Neural cell (in vitro differentiated cells): ENCODE measurements around the gene MACROD1. TPM values are rescaled to one million over a fixed set of nuclear protein-coding genes. Genes with fewer than 3 reads are reported as not detected.

Source experiments
- H2AFZ ChIP-seq: fragments of 200-600, 300-800 bp; sonication (generic), shearing (Covaris generic); 2 replicates; pipeline ENCODE4 v1.6.0; 2014; ENCODE audit warnings: low read depth, mild to moderate bottlenecking, antibody characterized with exemption, low read length, moderate library complexity
- H3F3A ChIP-seq: fragments of 200-600 bp; shearing (Covaris generic); 2 replicates; pipeline ENCODE4 v1.6.1; 2016; ENCODE audit warnings: mild to moderate bottlenecking, moderate library complexity, mixed read lengths, antibody characterized with exemption, low read length; ENCODE audit not compliant: insufficient read depth, poor library complexity, severe bottlenecking
- H3K27ac ChIP-seq: fragments of 200-600, 300-800 bp; sonication (generic), shearing (Covaris generic); 2 replicates; pipeline ENCODE4 v1.5.1; 2014; ENCODE audit warnings: mild to moderate bottlenecking, low read length, moderate library complexity
- H3K27me3 ChIP-seq: fragments of 300-800, 200-600 bp; sonication (generic), shearing (Covaris generic); 2 replicates; pipeline ENCODE4 v1.6.0; 2014; ENCODE audit warnings: mild to moderate bottlenecking, low read depth, low read length, moderate library complexity; ENCODE audit not compliant: insufficient read depth
- H3K36me3 ChIP-seq: fragments of 300-800, 200-600 bp; sonication (generic), shearing (Covaris generic); 2 replicates; pipeline ENCODE4 v1.5.1; 2014; ENCODE audit warnings: mild to moderate bottlenecking, antibody characterized with exemption, low read length, moderate library complexity; ENCODE audit not compliant: insufficient read depth
- H3K4me2 ChIP-seq: fragments of 300-800, 200-600 bp; sonication (generic), shearing (Covaris generic); 2 replicates; pipeline ENCODE4 v1.6.0; 2014; ENCODE audit warnings: mild to moderate bottlenecking, low read length
- H3K4me3 ChIP-seq: fragments of 300-800, 200-600 bp; sonication (generic), shearing (Covaris generic); 2 replicates; pipeline ENCODE4 v1.5.1; 2014; ENCODE audit warnings: mild to moderate bottlenecking, low read length, moderate library complexity
- H3K79me2 ChIP-seq: fragments of 200-600 bp; shearing (Covaris generic); replicated peaks from 2 replicates; pipeline ENCODE4 v1.6.0; 2014; ENCODE audit warnings: mild to moderate bottlenecking, low read length, moderate library complexity; ENCODE audit not compliant: insufficient read depth
- H3K9ac ChIP-seq: fragments of 300-800, 200-600 bp; sonication (generic), shearing (Covaris generic); 2 replicates; pipeline ENCODE4 v1.6.1; 2016; ENCODE audit warnings: mild to moderate bottlenecking, low read length, mixed read lengths
- H3K9me2 ChIP-seq: fragments of 200-600 bp; shearing (Covaris generic); 2 replicates; pipeline ENCODE4 v1.6.1; 2016; ENCODE audit warnings: mild to moderate bottlenecking, low read length, mixed read lengths; ENCODE audit not compliant: insufficient read depth
- H3K9me3 ChIP-seq: fragments of 200-600, 300-800 bp; sonication (generic), shearing (Covaris generic); 2 replicates; pipeline ENCODE4 v1.6.1; 2016; ENCODE audit warnings: mild to moderate bottlenecking, mixed run types, low read length, moderate library complexity, mixed read lengths
- H4K20me1 ChIP-seq: fragments of 200-600 bp; shearing (Covaris generic); 2 replicates; pipeline ENCODE4 v1.6.1; 2016; ENCODE audit warnings: mild to moderate bottlenecking, mixed run types; ENCODE audit not compliant: insufficient read depth
- CTCF ChIP-seq: fragments of 450-650 bp; IDR thresholded peaks from 2 replicates; pipeline ENCODE4 v1.5.1; 2014; ENCODE audit warnings: antibody characterized with exemption, mild to moderate bottlenecking, moderate library complexity; ENCODE audit not compliant: poor library complexity, severe bottlenecking
- EP300 ChIP-seq: fragments of 450-650 bp; conservative IDR thresholded peaks from 2 replicates; pipeline ENCODE4 v1.6.1; 2014; ENCODE audit warnings: antibody characterized with exemption, mild to moderate bottlenecking, moderate library complexity; ENCODE audit not compliant: poor library complexity, severe bottlenecking
- EZH2 ChIP-seq: fragments of 200-600, 300-800 bp; shearing (Covaris generic), sonication (generic); IDR thresholded peaks from 2 replicates; pipeline ENCODE4 v1.6.1; 2014; ENCODE audit warnings: antibody characterized with exemption, low read length, borderline replicate concordance, mild to moderate bottlenecking; ENCODE audit not compliant: insufficient read depth, poor library complexity, severe bottlenecking
- MXI1 ChIP-seq: fragments of 450-650 bp; conservative IDR thresholded peaks from 2 replicates; pipeline ENCODE4 v1.6.1; 2014; ENCODE audit warnings: antibody characterized with exemption, mild to moderate bottlenecking; ENCODE audit not compliant: poor library complexity, severe bottlenecking
- POLR2AphosphoS5 ChIP-seq: IDR thresholded peaks from 2 replicates; pipeline ENCODE4 v1.6.1; 2012
- RAD21 ChIP-seq: fragments of 450-650 bp; conservative IDR thresholded peaks from 2 replicates; pipeline ENCODE4 v1.6.1; 2014; ENCODE audit warnings: antibody characterized with exemption, mild to moderate bottlenecking, moderate library complexity
- REST ChIP-seq: IDR thresholded peaks from 2 replicates; pipeline ENCODE4 v1.6.1; 2012; ENCODE audit warnings: borderline replicate concordance
- SMC3 ChIP-seq: fragments of 450-650 bp; conservative IDR thresholded peaks from 2 replicates; pipeline ENCODE4 v1.6.1; 2014; ENCODE audit warnings: antibody characterized with exemption, mild to moderate bottlenecking, moderate library complexity; ENCODE audit not compliant: poor library complexity
- TAF1 ChIP-seq: IDR thresholded peaks from 2 replicates; pipeline ENCODE4 v1.6.1; 2012; ENCODE audit warnings: low read depth
- polyA plus RNA-seq: library from polyadenylated mRNA; depleted of rRNA; stranded (reverse); fragments of >200 nt; gene quantifications from 2 replicates; pipeline ENCODE4 v1.2.3, GENCODE V29; 2014

The MACROD1 gene
- polyA plus RNA-seq, 1 donor from 2014 or later = 30.8 TPM

DNA sequence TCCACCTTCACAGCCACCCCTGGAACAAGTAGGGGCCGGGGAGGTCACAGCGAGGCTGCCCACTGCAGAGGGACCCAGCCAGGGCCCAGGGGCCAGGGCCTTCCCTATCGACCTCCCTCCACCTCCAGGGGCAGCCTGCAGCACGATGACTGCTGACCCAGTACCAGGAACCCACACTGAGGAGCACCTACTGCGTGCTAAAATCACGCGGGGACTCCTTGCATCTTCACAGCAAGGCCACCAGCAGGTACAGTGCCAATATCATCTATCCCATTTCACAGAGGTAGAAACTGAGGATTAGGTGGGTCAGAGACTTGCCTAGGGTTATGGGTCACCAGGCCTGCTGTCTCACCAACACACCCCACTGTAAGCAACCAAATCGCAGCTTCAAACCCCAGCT, 14.6 kb downstream of the MACROD1 start:
- TF ChIP-seq RAD21 = no peak
- no peak for TF ChIP-seq EP300
- no peak for TF ChIP-seq CTCF
- TF ChIP-seq REST = no peak
- no peak for TF ChIP-seq EZH2
- no peak for TF ChIP-seq POLR2AphosphoS5
- TF ChIP-seq MXI1 = no peak
- no peak for TF ChIP-seq SMC3
- no peak for TF ChIP-seq TAF1
- Histone ChIP-seq H3K27me3 (no peaks in the 10 kb centered on the region), H3K9me3 (no peaks in the 10 kb centered on the region), H3K79me2 (no peaks in the 10 kb centered on the region), H3K9ac (no peak overlapping the region), H3K36me3 (no peaks in the 10 kb centered on the region), H3K4me2 (no peak overlapping the region), H3K27ac (no peak overlapping the region), H4K20me1 (no peaks in the 10 kb centered on the region), H3F3A (no peaks in the 10 kb centered on the region), H2AFZ (no peak overlapping the region), H3K9me2 (no peaks in the 10 kb centered on the region), H3K4me3 (no peak overlapping the region)

DNA sequence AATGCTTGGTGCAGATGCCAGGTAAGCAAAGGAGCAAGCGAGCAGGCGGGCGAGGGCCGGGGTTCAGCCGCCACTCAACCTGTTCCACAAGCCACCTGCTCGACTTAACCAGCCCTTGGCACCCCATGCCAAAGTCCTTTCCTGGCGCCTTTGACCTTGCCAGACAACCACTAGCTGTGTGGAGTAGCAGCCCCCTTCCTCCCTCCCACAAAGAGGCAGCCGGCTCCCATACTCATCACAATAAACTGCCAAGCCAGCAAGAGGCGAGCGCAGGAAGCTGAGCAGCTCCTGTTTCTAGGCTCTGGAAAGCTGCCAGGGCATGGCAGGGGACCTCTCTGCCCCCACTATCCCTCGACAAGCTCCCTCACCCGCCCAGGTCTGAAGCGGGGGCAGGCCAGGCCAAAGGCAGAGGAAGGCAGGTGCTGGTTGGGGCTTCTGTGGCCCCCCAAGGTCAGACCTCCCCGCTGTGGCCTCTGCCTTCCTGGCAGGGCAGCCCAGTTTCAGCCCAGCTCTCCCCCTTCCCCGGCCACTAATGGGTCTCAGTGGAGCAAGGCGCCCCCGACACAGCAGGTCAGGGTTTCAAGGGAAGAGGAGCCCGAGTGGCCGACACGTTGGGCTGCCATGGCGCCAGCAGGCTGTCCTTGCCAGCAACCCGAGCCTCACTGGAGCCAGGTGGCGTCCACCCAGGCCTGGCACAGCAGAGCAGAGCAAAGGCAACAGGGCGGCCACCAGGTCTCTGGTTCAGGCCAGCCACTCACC, 15.3 kb downstream of the MACROD1 start:
- Histone ChIP-seq H3K79me2 (no peaks in the 10 kb centered on the region), H3K4me3 (no peak overlapping the region)

More for the DNA sequence above, 15.3 kb downstream of the MACROD1 start:
- Histone ChIP-seq H3K9ac (no peak overlapping the region), H3K9me3 (no peaks in the 10 kb centered on the region), H3K27me3 (no peaks in the 10 kb centered on the region), H2AFZ (no peak overlapping the region), H3F3A (no peaks in the 10 kb centered on the region), H4K20me1 (no peaks in the 10 kb centered on the region), H3K27ac (no peak overlapping the region), H3K9me2 (no peaks in the 10 kb centered on the region), H3K36me3 (no peaks in the 10 kb centered on the region), H3K4me2 (no peak overlapping the region)
- no peak for TF ChIP-seq CTCF
- TF ChIP-seq RAD21 = no peak
- no peak for TF ChIP-seq EP300
- TF ChIP-seq REST = no peak
- no peak for TF ChIP-seq EZH2
- no peak for TF ChIP-seq POLR2AphosphoS5
- TF ChIP-seq SMC3 = no peak
- no peak for TF ChIP-seq MXI1
- TF ChIP-seq TAF1 = no peak
